DMS153 treated with DMSO at 0.1 percent for 48 hours (cell line): ENCODE data around the gene AKR1A1.
A peak's percentile ranks its signal among the peaks of the same experiment; 100 is the strongest.
"Not testable (repeated sequence)": the region's sequence is repeated elsewhere in the genome, so short reads cannot be mapped to it uniquely, and the experiment has no call there.

Experiments
- DNase-seq: peaks from one replicate; lab custom pipeline; 2025; ENCODE audit not compliant: unreplicated experiment; lab: John Stamatoyannopoulos, UW

The AKR1A1 gene

DNA sequence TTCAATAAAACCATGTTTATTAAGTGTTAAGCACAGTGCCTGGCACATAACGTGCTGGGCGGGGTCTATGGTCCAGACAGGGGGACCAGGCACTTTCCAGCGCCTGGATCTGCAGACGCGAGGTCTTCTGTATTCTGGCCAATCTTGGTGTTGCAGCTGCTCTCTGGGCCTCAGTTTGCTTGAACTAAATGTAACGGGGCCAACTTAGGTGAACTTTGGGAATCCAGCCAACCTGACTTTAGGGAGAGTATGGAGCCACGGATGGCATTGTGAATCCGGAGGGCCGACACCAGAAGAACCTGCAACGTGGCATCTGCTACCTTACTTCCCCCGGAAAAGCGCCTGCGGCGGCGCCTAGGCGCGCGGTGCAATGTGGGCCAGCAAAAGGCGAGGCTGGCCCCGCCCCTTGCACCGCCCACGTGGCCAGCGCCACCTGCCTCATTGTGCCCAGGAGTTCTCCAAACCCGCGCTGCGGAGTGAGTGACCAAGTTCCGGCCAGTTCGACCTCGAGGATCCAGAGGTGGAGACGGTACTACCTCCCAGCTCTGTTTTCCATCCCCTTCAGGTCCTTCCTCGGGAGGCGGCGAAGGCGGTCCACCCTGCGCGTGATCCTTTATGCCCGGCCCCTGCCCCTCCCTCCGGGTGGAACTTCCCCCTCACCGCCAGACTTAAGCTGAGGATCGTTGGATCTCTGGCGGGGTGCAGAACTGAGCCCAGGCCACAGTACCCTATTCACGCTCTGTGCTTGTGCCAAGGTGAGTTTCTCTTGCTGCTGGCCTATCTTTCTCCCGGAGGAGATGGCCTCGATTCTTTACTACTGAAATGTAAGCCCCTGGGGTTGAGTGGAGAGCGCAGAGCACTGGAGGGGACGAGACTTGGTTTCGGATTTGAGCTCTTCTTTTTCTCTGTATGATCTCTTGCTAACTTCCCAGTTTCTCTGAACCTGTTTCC lies at the start of gene AKR1A1:
AKR1A1 (plus strand) TSS at position 426 of the 951 bp plus-strand sequence. CDS start 10,969 bp downstream, outside the sequence.
- peak; percentile 97 for DNase-seq

DNA sequence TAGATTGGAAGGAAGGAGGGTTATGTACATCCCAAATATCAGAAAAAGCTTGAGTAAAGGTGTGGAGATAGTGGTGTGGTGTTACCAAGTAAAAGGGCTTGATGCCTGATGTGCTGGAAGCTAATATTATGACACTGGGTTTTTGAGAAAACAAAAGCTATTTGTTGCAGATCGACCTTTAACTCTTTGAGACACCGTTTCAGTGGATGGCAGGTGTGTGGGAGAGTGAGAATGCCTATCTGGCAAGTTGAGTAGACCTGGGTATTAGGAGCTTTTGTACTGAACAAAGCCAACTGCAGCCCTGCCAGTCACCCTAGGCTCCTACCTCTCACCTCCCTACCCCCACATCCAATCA lies 49.1 kb upstream of the AKR1A1 start:
- no peak for DNase-seq

DNA sequence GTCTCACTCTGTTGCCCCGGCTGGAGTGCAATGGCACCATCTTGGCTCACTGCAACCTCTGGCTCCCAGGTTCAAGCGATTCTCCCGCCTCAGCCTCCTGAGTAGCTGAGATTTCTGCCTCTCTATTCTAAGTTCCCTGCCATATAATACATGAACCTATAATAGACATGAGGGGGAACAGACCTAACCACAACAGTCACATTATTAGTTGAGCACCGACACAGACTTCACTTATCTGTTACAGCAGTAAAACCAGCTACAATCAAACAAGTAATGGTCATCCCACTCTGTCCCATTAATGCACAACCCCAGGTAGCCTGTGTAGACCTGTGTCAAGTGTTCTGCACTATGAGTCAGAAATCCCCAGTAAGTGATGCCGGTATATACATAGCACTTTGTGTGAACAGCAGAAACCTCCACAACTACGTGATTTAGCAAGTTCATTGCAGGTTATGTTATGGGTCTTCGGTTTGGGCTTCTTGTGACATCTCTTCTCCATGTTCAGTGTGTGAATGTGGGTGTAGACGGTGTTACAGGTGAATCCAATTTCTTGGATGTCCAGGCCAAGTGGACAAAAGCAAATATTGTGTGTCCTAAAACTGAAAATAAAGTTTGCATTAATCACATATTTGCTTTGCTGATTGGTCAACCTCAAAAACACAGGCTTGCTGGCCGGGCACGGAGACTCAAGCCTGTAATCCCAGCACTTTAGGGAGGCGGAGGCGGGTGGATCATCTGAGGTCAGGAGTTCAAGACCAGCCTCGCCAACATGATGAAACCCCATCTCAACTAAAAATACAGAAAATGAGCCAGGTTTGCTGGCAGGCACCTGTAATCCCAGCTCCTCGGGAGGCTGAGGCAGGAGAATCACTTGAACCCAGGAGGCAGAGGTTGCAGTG lies 46.9 kb upstream of the AKR1A1 start:
- no peak for DNase-seq

DNA sequence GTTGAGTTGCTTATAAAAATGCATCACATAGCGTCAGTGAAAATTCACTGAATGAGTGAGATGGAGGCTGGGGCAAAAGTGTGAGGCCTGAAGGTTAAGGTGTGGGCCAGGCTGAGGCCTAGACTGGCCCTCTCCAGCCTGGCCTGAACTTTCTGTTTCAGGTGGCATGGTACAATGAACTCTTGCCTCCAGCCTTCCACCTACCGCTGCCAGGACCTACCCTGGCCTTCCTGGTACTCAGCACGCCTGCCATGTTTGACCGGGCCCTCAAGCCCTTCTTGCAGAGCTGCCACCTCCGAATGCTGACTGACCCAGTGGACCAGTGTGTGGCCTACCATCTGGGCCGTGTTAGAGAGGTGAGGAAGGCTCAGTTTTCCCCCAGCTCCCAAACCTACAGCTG lies 43.4 kb upstream of the AKR1A1 start:
- DNase-seq, result no peak

DNA sequence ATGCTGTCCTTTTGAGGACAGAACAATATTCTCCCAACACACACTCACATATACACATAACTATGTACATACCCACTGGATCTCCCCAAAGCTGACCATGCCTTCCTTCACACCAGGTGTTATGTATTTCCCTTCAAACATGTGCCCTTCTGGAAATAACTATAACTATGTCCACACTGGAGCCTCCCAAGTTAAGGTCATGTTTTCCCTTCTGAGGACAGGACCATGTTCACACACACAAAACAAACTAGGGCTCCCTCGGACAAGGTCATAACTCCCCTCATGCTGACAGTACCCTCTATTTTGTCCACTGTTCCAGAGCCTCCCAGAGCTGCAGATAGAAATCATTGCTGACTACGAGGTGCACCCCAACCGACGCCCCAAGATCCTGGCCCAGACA lies 42.7 kb upstream of the AKR1A1 start:
- no peak for DNase-seq

DNA sequence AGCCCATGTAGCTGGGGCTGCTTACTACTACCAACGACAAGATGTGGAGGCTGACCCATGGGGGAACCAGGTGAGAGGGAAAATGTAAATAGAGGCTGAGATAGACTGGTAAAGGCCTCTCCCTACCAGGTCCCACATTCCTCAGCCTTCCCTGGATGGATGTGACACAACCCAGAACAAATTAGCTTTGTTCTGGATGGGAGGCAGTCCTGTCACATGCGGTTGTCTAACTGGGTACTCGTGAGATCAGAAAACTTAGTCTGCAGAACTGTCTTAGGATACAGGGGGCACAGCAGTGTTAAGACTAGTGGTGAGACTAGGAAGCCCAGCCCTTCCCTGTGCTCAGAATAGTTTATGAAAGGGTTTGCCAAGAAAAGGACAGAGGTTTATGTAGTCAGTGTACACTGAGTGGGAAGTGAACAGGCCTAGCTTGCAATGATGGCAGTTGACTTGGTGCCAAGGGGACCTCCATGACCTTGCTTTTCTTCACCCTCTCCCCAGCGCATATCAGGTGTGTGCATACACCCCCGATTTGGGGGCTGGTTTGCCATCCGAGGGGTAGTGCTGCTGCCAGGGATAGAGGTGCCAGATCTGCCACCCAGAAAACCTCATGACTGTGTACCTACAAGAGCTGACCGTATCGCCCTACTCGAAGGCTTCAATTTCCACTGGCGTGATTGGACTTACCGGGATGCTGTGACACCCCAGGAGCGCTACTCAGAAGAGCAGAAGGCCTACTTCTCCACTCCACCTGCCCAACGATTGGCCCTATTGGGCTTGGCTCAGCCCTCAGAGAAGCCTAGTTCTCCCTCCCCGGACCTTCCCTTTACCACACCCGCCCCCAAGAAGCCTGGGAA lies 42.1 kb upstream of the AKR1A1 start:
- DNase-seq, result no peak

DNA sequence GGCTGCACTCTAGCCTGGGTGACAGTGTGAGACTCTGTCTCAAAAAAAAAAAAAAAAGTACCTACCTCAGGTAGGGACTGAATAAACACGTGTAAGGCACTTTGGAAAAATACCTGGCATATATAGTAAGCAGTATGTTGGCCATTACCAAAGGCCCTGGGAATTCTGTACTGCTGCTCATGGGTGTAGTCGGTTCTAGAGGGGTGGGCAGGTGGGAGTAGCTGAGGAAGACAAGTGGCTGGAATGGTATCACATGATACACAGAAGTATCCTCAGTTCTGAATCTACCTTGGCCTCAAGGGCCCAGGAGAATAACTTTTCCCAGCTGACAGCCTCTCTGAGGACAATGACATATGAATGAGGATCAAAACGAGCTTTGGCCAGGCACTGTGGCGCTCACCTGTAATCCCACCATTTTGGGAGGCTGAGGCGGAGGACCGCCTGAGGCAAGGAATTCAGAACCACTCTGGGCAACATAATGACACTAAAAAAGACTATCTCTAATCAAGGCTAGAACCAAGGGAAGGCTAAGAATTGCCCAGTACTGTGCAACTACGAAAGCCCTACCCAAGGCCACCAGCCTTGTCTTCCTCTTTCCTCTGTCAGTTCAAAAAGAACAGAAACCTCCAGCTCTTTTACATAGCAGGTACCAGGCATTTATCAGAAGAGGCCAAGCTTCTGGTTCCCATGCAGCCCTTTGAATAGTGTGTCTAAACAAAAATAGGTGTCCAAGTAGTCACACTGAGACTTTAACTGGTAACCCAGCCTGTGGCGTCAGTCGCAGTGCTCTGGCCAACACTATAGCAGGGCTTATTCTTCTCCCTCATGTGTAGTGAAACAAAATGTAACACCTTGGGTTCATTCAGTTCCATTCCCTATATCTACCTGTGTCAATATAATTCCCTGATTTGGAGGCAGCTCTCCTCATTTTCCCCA lies 40.3 kb upstream of the AKR1A1 start:
- no peak for DNase-seq

DNA sequence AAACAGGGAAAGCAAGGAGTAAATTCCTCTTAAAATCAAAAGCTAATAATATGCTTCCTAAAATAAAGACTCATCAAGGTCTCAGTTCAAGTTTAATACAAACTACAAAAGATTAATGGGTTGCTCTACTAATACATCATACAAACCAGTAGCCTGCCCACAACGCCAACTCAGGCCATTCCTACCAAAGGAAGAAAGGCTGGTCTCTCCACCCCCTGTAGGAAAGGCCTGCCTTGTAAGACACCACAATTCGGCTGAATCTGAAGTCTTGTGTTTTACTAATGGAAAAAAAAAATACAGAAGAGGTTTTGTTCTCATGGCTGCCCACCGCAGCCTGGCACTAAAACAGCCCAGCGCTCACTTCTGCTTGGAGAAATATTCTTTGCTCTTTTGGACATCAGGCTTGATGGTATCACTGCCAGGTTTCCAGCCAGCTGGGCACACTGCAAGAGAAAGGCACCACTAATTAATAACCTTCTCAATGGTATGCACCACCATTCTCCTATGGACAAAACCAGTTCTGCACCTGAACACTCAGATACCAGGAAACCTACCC lies 39.6 kb upstream of the AKR1A1 start:
- DNase-seq, result no peak

DNA sequence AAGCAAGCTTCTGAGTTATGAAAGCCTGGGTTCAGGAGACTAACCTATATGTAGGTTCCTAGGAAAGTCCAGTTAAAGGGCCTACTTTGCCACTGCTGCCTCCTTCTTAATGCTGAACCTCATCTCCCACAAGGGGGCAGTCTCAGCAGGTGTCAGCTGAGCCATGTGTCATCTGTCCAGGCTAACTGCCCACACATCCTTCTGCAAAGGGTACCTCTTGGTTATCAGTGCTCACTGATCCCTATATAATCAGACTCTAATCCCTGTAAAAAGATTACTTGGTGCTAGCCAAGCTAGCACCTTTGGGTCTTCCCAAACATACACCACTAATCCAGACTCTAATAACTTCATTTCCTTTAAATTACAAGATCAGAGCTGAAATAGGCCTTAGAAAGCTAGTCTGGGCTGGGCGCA lies 38.0 kb upstream of the AKR1A1 start:
- DNase-seq, result peak; percentile 60

DNA sequence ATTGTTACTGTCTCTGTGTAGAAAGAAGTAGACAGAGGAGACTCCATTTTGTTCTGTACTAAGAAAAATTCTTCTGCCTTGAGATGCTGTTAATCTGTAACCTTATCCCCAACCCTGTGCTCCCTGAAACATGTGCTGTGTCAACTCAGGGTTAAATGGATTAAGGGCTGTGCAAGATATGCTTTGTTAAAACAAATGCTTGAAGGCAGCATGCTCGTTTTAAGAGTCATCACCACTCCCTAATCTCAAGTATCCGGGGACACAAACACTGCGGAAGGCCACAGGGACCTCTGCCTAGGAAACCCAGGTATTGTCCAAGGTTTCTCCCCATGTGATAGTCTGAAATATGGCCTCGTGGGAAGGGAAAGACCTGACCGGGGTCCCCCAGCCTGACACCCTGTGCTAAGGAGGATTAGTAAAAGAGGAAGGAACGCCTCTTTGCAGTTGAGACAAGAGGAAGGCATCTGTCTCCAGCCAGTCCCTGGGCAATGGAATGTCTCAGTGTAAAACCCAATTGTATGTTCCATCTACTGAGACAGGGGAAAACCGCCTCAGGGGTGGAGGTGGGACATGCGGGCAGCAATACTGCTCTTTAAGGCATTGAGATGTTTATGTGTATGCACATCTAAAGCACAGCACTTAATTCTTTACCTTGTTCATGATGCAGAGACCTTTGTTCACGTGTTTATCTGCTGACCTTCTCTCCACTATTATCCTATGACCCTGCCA lies 36.9 kb upstream of the AKR1A1 start:
- DNase-seq, result not testable (repeated sequence)

DNA sequence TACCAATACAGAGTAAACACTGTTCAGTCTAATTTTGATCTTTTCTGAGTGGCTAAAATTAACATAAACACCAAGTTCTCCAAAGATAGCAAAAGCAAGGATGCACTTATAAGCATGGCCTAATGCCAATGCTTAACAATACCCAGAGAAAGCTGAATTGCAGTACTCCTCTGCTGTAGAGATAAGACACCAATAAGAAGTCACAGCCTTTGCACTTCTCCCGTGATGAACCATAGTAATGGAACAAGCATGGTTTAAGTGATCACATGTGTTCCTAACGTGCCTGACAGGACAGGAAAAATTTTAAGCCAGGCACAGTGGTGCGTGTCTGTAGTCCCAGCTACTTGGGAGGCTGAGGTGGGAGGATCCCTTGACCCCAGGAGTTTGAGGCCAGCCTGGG lies 34.6 kb upstream of the AKR1A1 start:
- DNase-seq, result no peak

DNA sequence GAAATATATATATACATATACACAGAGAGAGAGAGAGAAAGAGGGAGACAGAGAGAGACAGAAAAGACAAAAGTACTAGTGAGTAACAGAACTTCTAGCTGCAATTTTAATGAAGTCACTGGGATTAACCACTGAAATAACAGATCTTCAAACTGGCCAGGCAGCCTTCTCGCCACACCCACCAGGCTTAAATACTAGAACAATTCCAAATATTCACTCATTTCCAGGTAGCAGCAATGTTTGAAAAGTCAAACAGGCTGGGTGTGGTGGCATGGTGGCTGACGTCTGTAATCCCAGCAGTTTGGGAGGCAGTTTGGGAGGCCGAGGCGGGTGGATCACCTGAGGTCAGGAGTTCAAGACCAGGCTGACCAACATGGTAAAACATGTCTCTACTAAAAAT lies 34.2 kb upstream of the AKR1A1 start:
- DNase-seq, result no peak

DNA sequence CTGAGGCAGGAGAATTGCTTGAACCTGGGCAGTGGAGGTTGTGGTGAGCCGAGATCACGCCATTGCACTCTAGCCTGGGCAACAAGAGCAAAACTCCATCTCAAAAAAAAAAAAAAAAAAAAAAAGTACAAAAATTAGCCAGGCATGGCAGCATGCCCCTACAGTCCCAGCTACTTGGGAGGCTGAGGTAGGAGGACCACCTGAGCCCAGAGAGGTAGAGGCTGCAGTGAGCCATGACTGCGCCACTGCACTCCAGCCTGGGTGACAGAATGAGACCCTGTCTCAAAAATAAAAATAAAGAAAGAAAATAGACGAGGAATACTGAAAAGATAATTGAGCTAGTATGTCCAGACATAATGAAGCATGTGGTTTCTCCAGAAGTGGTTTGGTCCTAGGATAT lies 32.3 kb upstream of the AKR1A1 start:
- DNase-seq, result not testable (repeated sequence)

DNA sequence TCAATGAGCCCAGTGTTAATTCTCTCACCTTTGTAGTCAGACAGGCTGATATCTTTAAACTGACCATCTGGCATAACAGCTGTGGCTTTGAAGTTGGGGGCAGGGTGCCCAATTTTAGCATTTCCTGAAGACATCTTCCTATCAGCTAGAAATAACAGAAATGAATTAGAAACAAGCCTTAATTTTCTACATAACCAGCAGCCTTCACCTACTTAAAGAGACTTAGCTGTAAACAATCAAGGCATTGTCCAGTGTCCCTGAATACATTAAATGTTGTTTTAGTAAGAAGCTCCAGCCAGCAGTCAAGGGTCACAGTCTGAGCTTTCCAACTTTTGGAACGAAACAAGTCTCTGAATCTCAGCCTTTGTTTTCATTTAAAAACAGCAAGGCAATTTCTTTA lies 31.7 kb upstream of the AKR1A1 start:
- DNase-seq, result no peak

DNA sequence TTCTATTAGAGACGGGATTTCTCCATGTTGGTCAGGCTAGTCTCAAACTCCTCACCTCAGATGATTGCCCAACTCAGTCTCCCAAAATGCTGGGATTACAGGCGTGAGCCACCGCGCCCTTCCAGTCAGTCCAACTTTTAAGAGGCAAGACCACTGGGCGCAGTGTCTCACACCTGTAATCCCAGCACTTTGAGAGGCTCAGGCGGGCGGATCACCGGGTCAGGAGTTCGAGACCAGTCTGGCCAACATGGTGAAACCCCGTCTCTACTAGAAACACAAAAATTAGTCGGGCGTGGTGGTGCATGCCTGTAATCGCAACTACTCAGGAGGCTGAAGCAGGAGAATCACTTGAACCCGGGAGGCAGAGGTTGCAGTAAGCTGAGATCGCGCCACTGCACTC lies 30.9 kb upstream of the AKR1A1 start:
- not testable (repeated sequence) for DNase-seq

DNA sequence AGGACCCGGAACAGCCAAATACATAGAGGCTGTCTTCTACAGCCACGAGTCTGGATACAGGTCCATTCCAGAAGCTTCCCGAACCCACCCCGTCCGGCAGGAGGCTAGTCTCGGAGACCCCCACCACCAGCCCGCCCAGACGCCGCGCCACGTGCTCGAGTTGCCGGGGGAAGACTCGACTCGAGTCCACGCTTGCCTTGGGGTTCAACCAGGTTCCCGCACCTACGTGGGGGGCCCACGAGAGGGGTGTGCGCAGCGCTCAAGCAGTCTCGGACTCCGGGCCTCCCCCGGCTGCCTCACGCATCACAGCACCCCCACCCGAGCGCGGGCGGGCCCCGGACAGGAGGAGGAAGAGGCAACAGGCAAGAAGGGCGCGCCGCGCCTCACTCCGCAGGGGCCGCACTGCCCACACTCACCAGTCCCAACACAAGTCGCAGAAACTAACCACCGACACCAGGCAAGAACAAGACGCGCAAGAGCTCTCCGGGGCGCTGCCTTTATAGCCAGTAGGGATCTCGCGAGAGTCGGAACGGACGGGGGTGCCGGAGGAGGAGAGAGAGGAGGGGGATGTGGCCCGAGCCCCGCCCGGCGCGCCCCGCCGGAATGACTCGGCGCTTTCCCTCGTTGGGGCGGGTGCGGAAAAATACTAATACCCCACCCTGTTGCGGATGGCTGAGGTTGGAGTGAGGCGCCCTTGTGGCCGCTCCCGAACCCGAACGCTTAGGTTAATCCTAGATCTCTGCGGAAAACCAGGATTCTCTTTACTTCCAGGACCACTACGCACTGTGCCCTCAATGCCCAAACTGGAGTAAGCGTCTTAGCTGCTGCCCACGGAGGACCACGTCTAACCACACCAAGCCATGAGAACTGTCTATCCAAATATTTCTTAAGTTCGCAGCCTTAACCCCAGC lies 29.0 kb upstream of the AKR1A1 start, which contains the start of gene PRDX1:
PRDX1 (minus strand) TSS at position 472 of the 911 bp plus-strand sequence. CDS start 2,841 bp downstream, outside the sequence.
- peak; percentile 95 for DNase-seq

DNA sequence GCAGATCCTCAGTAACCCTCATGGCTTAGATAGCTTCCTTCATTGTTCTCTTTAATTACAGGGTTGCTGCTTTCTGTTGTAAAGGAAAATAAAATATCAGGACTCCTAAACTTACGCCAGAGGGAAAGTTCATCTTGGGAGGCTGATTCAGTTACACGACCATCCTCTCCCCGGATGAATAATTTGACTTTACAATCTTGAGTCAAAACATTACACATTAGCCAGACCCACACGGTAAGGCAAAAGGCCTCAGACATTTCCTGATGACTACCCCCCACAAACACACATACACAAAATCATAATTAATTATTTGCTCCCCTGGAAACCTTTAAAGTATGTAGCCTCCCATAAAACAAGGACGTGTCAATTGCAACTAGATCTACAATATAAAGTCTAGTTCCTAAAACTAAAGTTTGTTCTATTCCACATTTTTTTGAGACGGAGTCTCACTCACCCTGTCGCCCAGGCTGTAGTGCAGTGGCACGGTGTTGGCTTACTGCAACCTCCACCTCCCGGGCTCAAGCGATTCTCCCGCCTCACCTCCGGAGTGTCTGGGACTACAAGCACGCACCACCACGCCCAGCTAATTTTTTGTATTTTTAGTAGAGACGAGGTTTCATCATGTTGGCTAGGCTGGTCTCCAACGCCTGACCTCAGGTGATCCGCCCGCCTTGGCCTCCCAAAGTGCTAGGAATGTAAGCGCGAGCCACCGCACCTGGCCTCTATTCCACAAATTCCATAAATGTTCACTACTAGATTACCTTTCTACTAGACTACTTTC lies 28.1 kb upstream of the AKR1A1 start:
- no peak for DNase-seq
